H1 (cell line): ENCODE data around the gene PEAK3. TPM values are rescaled to one million over a fixed set of nuclear protein-coding genes. Genes with fewer than 3 reads are reported as not detected.

Source experiments
- CTCF ChIA-PET: fragments of 300-600 bp; sonication (Branson Sonifier 250); formaldehyde crosslinking; loops from one replicate; lab custom pipeline; 2021; ENCODE audit not compliant: partially characterized antibody; lab: Charles Lee
- POLR2A ChIA-PET: fragments of 300-600 bp; sonication (Branson Sonifier 250); formaldehyde crosslinking; loops from one replicate; lab custom pipeline; 2021; ENCODE audit warnings: inconsistent platforms; ENCODE audit not compliant: partially characterized antibody; lab: Charles Lee
- DNase-seq, 2 experiments: peaks; one replicate each; pipeline versions ENCODE4 v3.0.0 to v3.0.0-alpha.2; 2010 to 2022; ENCODE audit warnings: low spot score in 2 of 2, low read depth in 1 of 2, mixed read lengths in 1 of 2
- FAIRE-seq: peaks from 2 replicates; lab custom pipeline; 2011; peaks lifted over from hg19 to GRCh38; lab: Jason Lieb, UNC
- H2AFZ ChIP-seq: 2 replicates; pipeline ENCODE4 v1.8.1; 2012; ENCODE audit warnings: low read length, inconsistent platforms
- H2AK5ac ChIP-seq: 2 replicates; pipeline ENCODE4 v1.6.1; 2013; ENCODE audit warnings: low read depth, low read length
- H2BK120ac ChIP-seq: replicated peaks from 2 replicates; pipeline ENCODE3; 2013; ENCODE audit warnings: low read depth, low read length, inconsistent platforms
- H2BK12ac ChIP-seq: 2 replicates; pipeline ENCODE4 v1.6.1; 2013; ENCODE audit warnings: low read depth, low read length
- H2BK15ac ChIP-seq: 2 replicates; pipeline ENCODE4 v1.6.1; 2013; ENCODE audit warnings: low read length
- H2BK20ac ChIP-seq: 2 replicates; pipeline ENCODE4 v1.6.1; 2013; ENCODE audit warnings: low read length
- H2BK5ac ChIP-seq: 2 replicates; pipeline ENCODE4 v1.6.1; 2013; ENCODE audit warnings: low read depth, low read length
- H3K14ac ChIP-seq: 2 replicates; pipeline ENCODE4 v1.6.1; 2013; ENCODE audit warnings: inconsistent platforms; ENCODE audit not compliant: insufficient read length
- H3K18ac ChIP-seq: 2 replicates; pipeline ENCODE4 v1.6.1; 2013; ENCODE audit warnings: low read length; ENCODE audit errors: extremely low read depth
- H3K23ac ChIP-seq: 2 replicates; pipeline ENCODE4 v1.6.1; 2013; ENCODE audit warnings: inconsistent platforms; ENCODE audit not compliant: insufficient read length
- H3K23me2 ChIP-seq: 2 replicates; pipeline ENCODE4 v1.6.1; 2013; ENCODE audit warnings: low read depth, low read length
- H3K27ac ChIP-seq: 2 replicates; pipeline ENCODE4 v1.6.1; 2011; ENCODE audit warnings: low read depth, low read length, inconsistent platforms
- H3K27me3 ChIP-seq, 4 experiments: replicated peaks in 1 of 4; 1 replicate in 1 of 4; 2 replicates in 3 of 4; pipeline versions ENCODE4 v1.6.1 to v1.8.1; 2011 to 2013; ENCODE audit warnings: low read length in 3 of 4, mild to moderate bottlenecking in 3 of 4, inconsistent platforms in 2 of 4, mixed read lengths in 2 of 4, moderate library complexity in 1 of 4; ENCODE audit not compliant: control insufficient read depth in 3 of 4, insufficient read depth in 3 of 4; ENCODE audit errors: extremely low read depth in 1 of 4
- H3K36me3 ChIP-seq, 4 experiments: 2 replicates each; pipeline versions ENCODE4 v1.6.1 to v1.8.1; 2011 to 2013; ENCODE audit warnings: mild to moderate bottlenecking in 4 of 4, low read length in 3 of 4, moderate library complexity in 2 of 4, control low read depth in 1 of 4, inconsistent platforms in 1 of 4; ENCODE audit not compliant: insufficient read depth in 4 of 4, control insufficient read depth in 2 of 4
- H3K4ac ChIP-seq: replicated peaks from 2 replicates; pipeline ENCODE3; 2013; ENCODE audit warnings: low read length, low read depth, mixed read lengths, inconsistent platforms; ENCODE audit not compliant: insufficient read length
- H3K4me1 ChIP-seq, 4 experiments: replicated peaks in 1 of 4; 1 replicate in 1 of 4; 2 replicates in 3 of 4; pipeline versions ENCODE4 v1.6.1 to v1.8.1; 2011 to 2013; ENCODE audit warnings: low read length in 3 of 4, inconsistent platforms in 2 of 4, mixed read lengths in 1 of 4; ENCODE audit not compliant: insufficient read depth in 4 of 4, control insufficient read depth in 3 of 4
- H3K4me2 ChIP-seq, 2 experiments: 2 replicates each; pipeline versions ENCODE4 v1.6.1 to v1.8.1; 2011 to 2013; ENCODE audit warnings: low read depth in 2 of 2, low read length in 2 of 2, control low read depth in 1 of 2, inconsistent platforms in 1 of 2, mild to moderate bottlenecking in 1 of 2; ENCODE audit not compliant: insufficient read depth in 1 of 2
- H3K4me3 ChIP-seq, 4 experiments: fragments of 200-600, 300-600 bp in 1 of 4; sonication (generic), shearing (Covaris generic), sonication (Bioruptor Twin) in 1 of 4; 2 replicates each; pipeline versions ENCODE4 v1.5.1 to v1.8.1; 2011 to 2016; ENCODE audit warnings: low read length in 4 of 4, low read depth in 3 of 4, control low read depth in 2 of 4, inconsistent platforms in 2 of 4, mild to moderate bottlenecking in 2 of 4, mixed read lengths in 1 of 4, moderate library complexity in 1 of 4; ENCODE audit not compliant: insufficient read depth in 2 of 4; ENCODE audit errors: extremely low read depth in 1 of 4
- H3K56ac ChIP-seq: replicated peaks from 2 replicates; pipeline ENCODE3; 2013; ENCODE audit warnings: low read depth, mild to moderate bottlenecking, mixed read lengths, low read length, inconsistent platforms; ENCODE audit not compliant: insufficient read length
- H3K79me1 ChIP-seq: 2 replicates; pipeline ENCODE4 v1.6.1; 2013; ENCODE audit warnings: low read depth, low read length, control low read depth
- H3K79me2 ChIP-seq, 2 experiments: 2 replicates each; pipeline versions ENCODE4 v1.6.1 to v1.8.1; 2012 to 2013; ENCODE audit warnings: low read length in 2 of 2, mild to moderate bottlenecking in 2 of 2, inconsistent platforms in 1 of 2; ENCODE audit not compliant: insufficient read depth in 2 of 2, control insufficient read depth in 1 of 2
- H3K9ac ChIP-seq, 4 experiments: replicated peaks in 1 of 4; 1 replicate in 1 of 4; 2 replicates in 3 of 4; pipeline versions ENCODE4 v1.6.1 to v1.8.1; 2011 to 2013; ENCODE audit warnings: low read depth in 3 of 4, low read length in 3 of 4, control low read depth in 2 of 4, mild to moderate bottlenecking in 2 of 4, moderate library complexity in 2 of 4, inconsistent platforms in 1 of 4; ENCODE audit errors: extremely low read depth in 1 of 4
- H3K9me3 ChIP-seq, 2 experiments: 2 replicates each; pipeline versions ENCODE4 v1.6.1 to v1.8.1; 2012 to 2013; ENCODE audit warnings: mild to moderate bottlenecking in 2 of 2, moderate library complexity in 2 of 2, control low read depth in 1 of 2, inconsistent platforms in 1 of 2, low read depth in 1 of 2, low read length in 1 of 2, mixed read lengths in 1 of 2; ENCODE audit not compliant: insufficient read depth in 2 of 2
- H4K20me1 ChIP-seq, 2 experiments: replicated peaks in 1 of 2; 2 replicates each; pipeline versions ENCODE3 to v1.8.1; 2011 to 2013; ENCODE audit warnings: inconsistent platforms in 2 of 2, low read length in 2 of 2, mild to moderate bottlenecking in 1 of 2; ENCODE audit not compliant: insufficient read depth in 2 of 2, control insufficient read depth in 1 of 2
- H4K5ac ChIP-seq: 2 replicates; pipeline ENCODE4 v1.6.1; 2013; ENCODE audit warnings: low read length, low read depth, mixed read lengths, inconsistent platforms; ENCODE audit not compliant: insufficient read length
- H4K8ac ChIP-seq: 2 replicates; pipeline ENCODE4 v1.8.0; 2013; ENCODE audit warnings: mild to moderate bottlenecking, moderate library complexity, low read length, inconsistent platforms; ENCODE audit not compliant: insufficient read depth; ENCODE audit errors: extremely low read depth
- H4K91ac ChIP-seq: replicated peaks from 2 replicates; pipeline ENCODE3; 2013; ENCODE audit warnings: low read length, mixed read lengths, inconsistent platforms; ENCODE audit not compliant: insufficient read length
- ATF2 ChIP-seq: IDR thresholded peaks from 2 replicates; pipeline ENCODE4 v1.6.1; 2012; ENCODE audit warnings: low read length, inconsistent platforms
- BCL11A ChIP-seq, 2 experiments: IDR thresholded peaks; one replicate each; pipeline ENCODE4 v1.6.1; 2011; ENCODE audit warnings: low read depth in 2 of 2, low read length in 2 of 2, mild to moderate bottlenecking in 2 of 2
- CBX5 ChIP-seq: fragments of 300-800, 300-1000 bp; sonication (generic); IDR thresholded peaks from 2 replicates; pipeline ENCODE4 v1.7.1; 2016; ENCODE audit warnings: antibody characterized with exemption, low read length, low read depth
- CHD2 ChIP-seq: IDR thresholded peaks from 2 replicates; pipeline ENCODE4 v1.6.1; 2012; ENCODE audit warnings: low read length, improper control_type of control experiment
- CTCF ChIP-seq, 3 experiments: IDR thresholded peaks; 1 replicate in 2 of 3; 2 replicates in 1 of 3; pipeline versions ENCODE4 v1.5.1 to v1.6.1; 2011; ENCODE audit warnings: low read length in 3 of 3, mild to moderate bottlenecking in 3 of 3, inconsistent platforms in 2 of 3, low read depth in 1 of 3, moderate library complexity in 1 of 3; ENCODE audit not compliant: insufficient read depth in 1 of 3; ENCODE audit errors: control extremely low read depth in 1 of 3
- SP1 ChIP-seq: IDR thresholded peaks from 2 replicates; pipeline ENCODE4 v1.6.1; 2011; ENCODE audit warnings: low read depth, low read length
- SP4 ChIP-seq: IDR thresholded peaks from 2 replicates; pipeline ENCODE4 v1.6.1; 2012; ENCODE audit warnings: low read length, inconsistent platforms
- SUZ12 ChIP-seq: fragments of 200-600 bp; sonication (generic); IDR thresholded peaks from 2 replicates; pipeline ENCODE4 v1.6.1; 2012; ENCODE audit warnings: mild to moderate bottlenecking, inconsistent platforms, low read length, moderate library complexity, mixed read lengths
- TAF1 ChIP-seq: IDR thresholded peaks from 2 replicates; pipeline ENCODE4 v1.6.1; 2011; ENCODE audit warnings: mild to moderate bottlenecking, low read depth, low read length
- TCF12 ChIP-seq: IDR thresholded peaks from 2 replicates; pipeline ENCODE4 v1.6.1; 2011; ENCODE audit warnings: low read depth, mild to moderate bottlenecking, low read length
- WGBS, 2 experiments: shearing (Covaris generic) in 1 of 2; methylation state at CpG; one replicate each; pipeline versions ENCODE4 v1.1.6 to v1.1.7; 2013 to 2015; ENCODE audit warnings: low lambda C conversion rate in 2 of 2, mixed read lengths in 2 of 2, inconsistent platforms in 1 of 2, low coverage in 1 of 2, missing lambda C conversion rate in 1 of 2; ENCODE audit not compliant: insufficient replicate concordance in 2 of 2, insufficient coverage in 1 of 2, insufficient read length in 1 of 2; ENCODE audit errors: extremely low coverage in 1 of 2, missing lambda C conversion rate in 1 of 2; 5-methylcytosine and 5-hydroxymethylcytosine counted together
- polyA plus RNA-seq, 7 experiments: library from polyadenylated mRNA; depleted of rRNA in 3 of 7; stranded (reverse) in 5 of 7; unstranded in 2 of 7; fragments of >200 nt in 5 of 7; fragments of 200-250 nt in 2 of 7; gene quantifications; 1 replicate in 5 of 7; 2 replicates in 1 of 7; 4 replicates in 1 of 7; pipeline versions ENCODE4 v1.2.1 to v1.2.3, GENCODE V29; 2011 to 2013; ENCODE audit warnings: missing spikeins in 2 of 7, mixed read lengths in 2 of 7
- total RNA-seq: library from RNA; stranded (reverse); fragmentation: NEBNext Ultra II Directional; extraction: Animal tissue kit (Norgen Biotek cat#: 25700); gene quantifications from 2 replicates; pipeline ENCODE4 v1.2.1, GENCODE V29; 2021

PEAK3 gene
- total and polyA plus RNA-seq, 2 of the 8 experiments (the other 6 are each of a cell fraction or from before 2014, with no cell fraction given), result not detected

GRCh38 chr19:2259336-2259735, 22.6 kb downstream of the PEAK3 start:
- H3K9ac ChIP-seq, result no peak overlapping the region; a peak in 1 of 7 replicates
- peaks cover 0 to 1% (median under 1%) of the 10 kb centered on the region in 4 experiments; a peak in 4 of 7 replicates for H3K27me3 ChIP-seq
- no peak overlapping the region for H4K91ac ChIP-seq
- no peak overlapping the region for H4K8ac ChIP-seq
- H3K9me3 ChIP-seq, result no peaks in the 10 kb centered on the region
- no peak overlapping the region for H3K56ac ChIP-seq
- H2BK5ac ChIP-seq, result no peak overlapping the region
- no peak overlapping the region for H2BK15ac ChIP-seq
- H4K20me1 ChIP-seq, result no peaks in the 10 kb centered on the region
- FAIRE-seq (no peak), DNase-seq (no peak)
- no peak overlapping the region for H2BK20ac ChIP-seq
- no peak overlapping the region for H2AFZ ChIP-seq
- no peak overlapping the region for H3K27ac ChIP-seq
- no peak overlapping the region for H3K4ac ChIP-seq
- no peak overlapping the region for H2AK5ac ChIP-seq
- no peak overlapping the region for H4K5ac ChIP-seq
- no peak overlapping the region for H3K14ac ChIP-seq
- no peak overlapping the region for H3K23ac ChIP-seq
- no peak overlapping the region for H3K18ac ChIP-seq
- H3K79me1 ChIP-seq, result no peaks in the 10 kb centered on the region
- no peaks in the 10 kb centered on the region for H3K23me2 ChIP-seq
- H3K4me3 ChIP-seq, result no peak overlapping the region
- H2BK12ac ChIP-seq, result no peak overlapping the region
- no peak overlapping the region for H2BK120ac ChIP-seq
- H3K79me2 ChIP-seq, result no peaks in the 10 kb centered on the region
- peaks cover 0 to 3% (median 0%) of the 10 kb centered on the region in 4 experiments; a peak in 2 of 7 replicates for H3K4me1 ChIP-seq
- ChIA-PET CTCF (interaction anchor here (0.6 to 5.9 kb wide), 10 partner anchors 14 to 372 kb away, joined by 3 to 35 read pairs (median 4); partner anchors contain the start of genes LINGO3, LMNB2 and PLEKHJ1), POLR2A (interaction anchor here (0.6 to 23.4 kb wide), 5 partner anchors 4 to 58 kb away, joined by 3 to 330 read pairs (median 206); partner anchors contain the start of genes AMH, JSRP1 and SF3A2)
- WGBS, 2 experiments, result 92% methylated on average over 5 of the region's 5 CpGs; no CpG with 5 or more reads in 1 of the 2 experiments
- H3K4me2 ChIP-seq, result no peak overlapping the region
- H3K36me3 ChIP-seq, result no peaks in the 10 kb centered on the region
- TF ChIP-seq ATF2 (no peak), CTCF (IDR thresholded peaks at IDR 0.05; ENCODE audit: control extremely low read depth in 1 of 3, insufficient read depth in 1 of 3, low read depth in 1 of 3, low read length in 3 of 3) (no peak), SP4 (no peak), CHD2 (no peak), BCL11A (IDR thresholded peaks at IDR 0.05; ENCODE audit: low read depth in 2 of 2, low read length in 2 of 2) (no peak), SP1 (no peak), TCF12 (no peak), TAF1 (no peak), CBX5 (no peak), SUZ12 (no peak)
